Neural cell (in vitro differentiated cells): Measurements from ENCODE around the gene SDC4. TPM values are rescaled to one million over a fixed set of nuclear protein-coding genes. Genes with fewer than 3 reads are reported as not detected.

Experiments used
- H2AFZ ChIP-seq: fragments of 200-600, 300-800 bp; sonication (generic), shearing (Covaris generic); 2 replicates; pipeline ENCODE4 v1.6.0; 2014; ENCODE audit warnings: low read depth, mild to moderate bottlenecking, antibody characterized with exemption, low read length, moderate library complexity
- H3F3A ChIP-seq: fragments of 200-600 bp; shearing (Covaris generic); 2 replicates; pipeline ENCODE4 v1.6.1; 2016; ENCODE audit warnings: mild to moderate bottlenecking, moderate library complexity, mixed read lengths, antibody characterized with exemption, low read length; ENCODE audit not compliant: insufficient read depth, poor library complexity, severe bottlenecking
- H3K27ac ChIP-seq: fragments of 200-600, 300-800 bp; sonication (generic), shearing (Covaris generic); 2 replicates; pipeline ENCODE4 v1.5.1; 2014; ENCODE audit warnings: mild to moderate bottlenecking, low read length, moderate library complexity
- H3K27me3 ChIP-seq: fragments of 300-800, 200-600 bp; sonication (generic), shearing (Covaris generic); 2 replicates; pipeline ENCODE4 v1.6.0; 2014; ENCODE audit warnings: mild to moderate bottlenecking, low read depth, low read length, moderate library complexity; ENCODE audit not compliant: insufficient read depth
- H3K36me3 ChIP-seq: fragments of 300-800, 200-600 bp; sonication (generic), shearing (Covaris generic); 2 replicates; pipeline ENCODE4 v1.5.1; 2014; ENCODE audit warnings: mild to moderate bottlenecking, antibody characterized with exemption, low read length, moderate library complexity; ENCODE audit not compliant: insufficient read depth
- H3K4me2 ChIP-seq: fragments of 300-800, 200-600 bp; sonication (generic), shearing (Covaris generic); 2 replicates; pipeline ENCODE4 v1.6.0; 2014; ENCODE audit warnings: mild to moderate bottlenecking, low read length
- H3K4me3 ChIP-seq: fragments of 300-800, 200-600 bp; sonication (generic), shearing (Covaris generic); 2 replicates; pipeline ENCODE4 v1.5.1; 2014; ENCODE audit warnings: mild to moderate bottlenecking, low read length, moderate library complexity
- H3K79me2 ChIP-seq: fragments of 200-600 bp; shearing (Covaris generic); replicated peaks from 2 replicates; pipeline ENCODE4 v1.6.0; 2014; ENCODE audit warnings: mild to moderate bottlenecking, low read length, moderate library complexity; ENCODE audit not compliant: insufficient read depth
- H3K9ac ChIP-seq: fragments of 300-800, 200-600 bp; sonication (generic), shearing (Covaris generic); 2 replicates; pipeline ENCODE4 v1.6.1; 2016; ENCODE audit warnings: mild to moderate bottlenecking, low read length, mixed read lengths
- H3K9me2 ChIP-seq: fragments of 200-600 bp; shearing (Covaris generic); 2 replicates; pipeline ENCODE4 v1.6.1; 2016; ENCODE audit warnings: mild to moderate bottlenecking, low read length, mixed read lengths; ENCODE audit not compliant: insufficient read depth
- H3K9me3 ChIP-seq: fragments of 200-600, 300-800 bp; sonication (generic), shearing (Covaris generic); 2 replicates; pipeline ENCODE4 v1.6.1; 2016; ENCODE audit warnings: mild to moderate bottlenecking, mixed run types, low read length, moderate library complexity, mixed read lengths
- H4K20me1 ChIP-seq: fragments of 200-600 bp; shearing (Covaris generic); 2 replicates; pipeline ENCODE4 v1.6.1; 2016; ENCODE audit warnings: mild to moderate bottlenecking, mixed run types; ENCODE audit not compliant: insufficient read depth
- EP300 ChIP-seq: fragments of 450-650 bp; conservative IDR thresholded peaks from 2 replicates; pipeline ENCODE4 v1.6.1; 2014; ENCODE audit warnings: antibody characterized with exemption, mild to moderate bottlenecking, moderate library complexity; ENCODE audit not compliant: poor library complexity, severe bottlenecking
- EZH2 ChIP-seq: fragments of 200-600, 300-800 bp; shearing (Covaris generic), sonication (generic); IDR thresholded peaks from 2 replicates; pipeline ENCODE4 v1.6.1; 2014; ENCODE audit warnings: antibody characterized with exemption, low read length, borderline replicate concordance, mild to moderate bottlenecking; ENCODE audit not compliant: insufficient read depth, poor library complexity, severe bottlenecking
- MXI1 ChIP-seq: fragments of 450-650 bp; conservative IDR thresholded peaks from 2 replicates; pipeline ENCODE4 v1.6.1; 2014; ENCODE audit warnings: antibody characterized with exemption, mild to moderate bottlenecking; ENCODE audit not compliant: poor library complexity, severe bottlenecking
- POLR2AphosphoS5 ChIP-seq: IDR thresholded peaks from 2 replicates; pipeline ENCODE4 v1.6.1; 2012
- RAD21 ChIP-seq: fragments of 450-650 bp; conservative IDR thresholded peaks from 2 replicates; pipeline ENCODE4 v1.6.1; 2014; ENCODE audit warnings: antibody characterized with exemption, mild to moderate bottlenecking, moderate library complexity
- SMC3 ChIP-seq: fragments of 450-650 bp; conservative IDR thresholded peaks from 2 replicates; pipeline ENCODE4 v1.6.1; 2014; ENCODE audit warnings: antibody characterized with exemption, mild to moderate bottlenecking, moderate library complexity; ENCODE audit not compliant: poor library complexity
- TAF1 ChIP-seq: IDR thresholded peaks from 2 replicates; pipeline ENCODE4 v1.6.1; 2012; ENCODE audit warnings: low read depth
- polyA plus RNA-seq: library from polyadenylated mRNA; depleted of rRNA; stranded (reverse); fragments of >200 nt; gene quantifications from 2 replicates; pipeline ENCODE4 v1.2.3, GENCODE V29; 2014
- TF ChIP-seq, protein P1 (sequence below): fragments of 450-650 bp; IDR thresholded peaks from 2 replicates; pipeline ENCODE4 v1.5.1; 2014; ENCODE audit warnings: antibody characterized with exemption, mild to moderate bottlenecking, moderate library complexity; ENCODE audit not compliant: poor library complexity, severe bottlenecking
- TF ChIP-seq, protein P2 (sequence below): IDR thresholded peaks from 2 replicates; pipeline ENCODE4 v1.6.1; 2012; ENCODE audit warnings: borderline replicate concordance

SDC4 gene
- polyA plus RNA-seq, 1 donor from 2014 or later: not detected

DNA sequence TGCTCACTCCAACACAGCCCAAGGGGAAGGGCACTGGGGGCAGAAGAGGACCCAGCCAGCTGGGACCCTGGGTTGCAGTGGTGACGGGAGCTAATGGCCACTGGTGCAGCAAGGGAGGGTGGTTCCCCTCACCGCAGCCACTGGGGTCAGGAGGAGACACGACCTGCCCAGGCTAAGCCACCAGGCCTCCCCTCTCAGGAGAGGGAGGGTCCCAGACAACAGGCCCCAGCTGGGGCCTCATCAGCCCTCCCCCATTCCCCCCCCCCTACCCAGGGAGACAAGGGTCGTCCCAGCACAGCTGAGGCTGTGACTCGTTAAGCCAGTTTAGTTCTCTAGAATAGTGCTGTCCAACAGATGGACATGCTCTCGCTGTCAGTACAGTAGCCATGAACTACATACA is 22.9 kb downstream of the SDC4 start:
- TF ChIP-seq EP300: no peak
- TF ChIP-seq TAF1: no peak
- no peak for TF ChIP-seq RAD21
- no peak overlapping the region for H3K4me2 ChIP-seq

DNA sequence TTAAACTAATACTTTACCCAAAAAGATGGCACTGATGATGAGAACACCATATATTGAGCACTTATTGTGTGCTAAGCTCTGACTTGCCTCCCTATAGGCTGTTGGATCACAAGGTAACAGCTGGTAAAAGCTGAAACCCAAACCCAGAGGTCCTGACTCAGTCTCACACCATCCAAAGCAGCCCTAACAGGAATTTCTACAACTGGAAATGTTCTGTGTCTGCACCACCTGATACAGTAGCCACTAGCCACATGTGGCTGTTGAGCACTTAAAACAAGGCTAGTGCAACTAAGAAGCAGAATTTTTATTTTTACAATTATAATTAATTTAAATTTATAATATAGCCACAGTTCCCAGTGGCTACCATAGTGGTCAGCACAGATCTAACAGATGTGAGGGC is 24.5 kb downstream of the SDC4 start:
- H3K9me2 ChIP-seq: no peaks in the 10 kb centered on the region
- H4K20me1 ChIP-seq: no peaks in the 10 kb centered on the region
- H3K9ac ChIP-seq: no peak overlapping the region
- H3K36me3 ChIP-seq: no peaks in the 10 kb centered on the region
- H3K27ac ChIP-seq: no peak overlapping the region
- no peaks in the 10 kb centered on the region for H3K9me3 ChIP-seq
- TF ChIP-seq POLR2AphosphoS5: no peak
- TF ChIP-seq, protein P1, sequence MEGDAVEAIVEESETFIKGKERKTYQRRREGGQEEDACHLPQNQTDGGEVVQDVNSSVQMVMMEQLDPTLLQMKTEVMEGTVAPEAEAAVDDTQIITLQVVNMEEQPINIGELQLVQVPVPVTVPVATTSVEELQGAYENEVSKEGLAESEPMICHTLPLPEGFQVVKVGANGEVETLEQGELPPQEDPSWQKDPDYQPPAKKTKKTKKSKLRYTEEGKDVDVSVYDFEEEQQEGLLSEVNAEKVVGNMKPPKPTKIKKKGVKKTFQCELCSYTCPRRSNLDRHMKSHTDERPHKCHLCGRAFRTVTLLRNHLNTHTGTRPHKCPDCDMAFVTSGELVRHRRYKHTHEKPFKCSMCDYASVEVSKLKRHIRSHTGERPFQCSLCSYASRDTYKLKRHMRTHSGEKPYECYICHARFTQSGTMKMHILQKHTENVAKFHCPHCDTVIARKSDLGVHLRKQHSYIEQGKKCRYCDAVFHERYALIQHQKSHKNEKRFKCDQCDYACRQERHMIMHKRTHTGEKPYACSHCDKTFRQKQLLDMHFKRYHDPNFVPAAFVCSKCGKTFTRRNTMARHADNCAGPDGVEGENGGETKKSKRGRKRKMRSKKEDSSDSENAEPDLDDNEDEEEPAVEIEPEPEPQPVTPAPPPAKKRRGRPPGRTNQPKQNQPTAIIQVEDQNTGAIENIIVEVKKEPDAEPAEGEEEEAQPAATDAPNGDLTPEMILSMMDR: no peak
- TF ChIP-seq, protein P2, sequence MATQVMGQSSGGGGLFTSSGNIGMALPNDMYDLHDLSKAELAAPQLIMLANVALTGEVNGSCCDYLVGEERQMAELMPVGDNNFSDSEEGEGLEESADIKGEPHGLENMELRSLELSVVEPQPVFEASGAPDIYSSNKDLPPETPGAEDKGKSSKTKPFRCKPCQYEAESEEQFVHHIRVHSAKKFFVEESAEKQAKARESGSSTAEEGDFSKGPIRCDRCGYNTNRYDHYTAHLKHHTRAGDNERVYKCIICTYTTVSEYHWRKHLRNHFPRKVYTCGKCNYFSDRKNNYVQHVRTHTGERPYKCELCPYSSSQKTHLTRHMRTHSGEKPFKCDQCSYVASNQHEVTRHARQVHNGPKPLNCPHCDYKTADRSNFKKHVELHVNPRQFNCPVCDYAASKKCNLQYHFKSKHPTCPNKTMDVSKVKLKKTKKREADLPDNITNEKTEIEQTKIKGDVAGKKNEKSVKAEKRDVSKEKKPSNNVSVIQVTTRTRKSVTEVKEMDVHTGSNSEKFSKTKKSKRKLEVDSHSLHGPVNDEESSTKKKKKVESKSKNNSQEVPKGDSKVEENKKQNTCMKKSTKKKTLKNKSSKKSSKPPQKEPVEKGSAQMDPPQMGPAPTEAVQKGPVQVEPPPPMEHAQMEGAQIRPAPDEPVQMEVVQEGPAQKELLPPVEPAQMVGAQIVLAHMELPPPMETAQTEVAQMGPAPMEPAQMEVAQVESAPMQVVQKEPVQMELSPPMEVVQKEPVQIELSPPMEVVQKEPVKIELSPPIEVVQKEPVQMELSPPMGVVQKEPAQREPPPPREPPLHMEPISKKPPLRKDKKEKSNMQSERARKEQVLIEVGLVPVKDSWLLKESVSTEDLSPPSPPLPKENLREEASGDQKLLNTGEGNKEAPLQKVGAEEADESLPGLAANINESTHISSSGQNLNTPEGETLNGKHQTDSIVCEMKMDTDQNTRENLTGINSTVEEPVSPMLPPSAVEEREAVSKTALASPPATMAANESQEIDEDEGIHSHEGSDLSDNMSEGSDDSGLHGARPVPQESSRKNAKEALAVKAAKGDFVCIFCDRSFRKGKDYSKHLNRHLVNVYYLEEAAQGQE: no peak
- no peak for TF ChIP-seq SMC3
- TF ChIP-seq EP300: no peak
- no peak for TF ChIP-seq RAD21
- no peak for TF ChIP-seq TAF1
- TF ChIP-seq EZH2: no peak
- TF ChIP-seq MXI1: no peak
- H3K4me3 ChIP-seq: no peak overlapping the region
- H2AFZ ChIP-seq: no peak overlapping the region
- no peaks in the 10 kb centered on the region for H3K79me2 ChIP-seq
- no peaks in the 10 kb centered on the region for H3F3A ChIP-seq
- no peak overlapping the region for H3K4me2 ChIP-seq
- no peaks in the 10 kb centered on the region for H3K27me3 ChIP-seq

More for the DNA sequence above, 22.9 kb downstream of the SDC4 start:
- no peak overlapping the region for H3K9ac ChIP-seq
- H4K20me1 ChIP-seq: no peaks in the 10 kb centered on the region
- H3K36me3 ChIP-seq: no peaks in the 10 kb centered on the region
- H3K27ac ChIP-seq: no peak overlapping the region
- H3K79me2 ChIP-seq: no peaks in the 10 kb centered on the region
- no peaks in the 10 kb centered on the region for H3K9me3 ChIP-seq
- H3K4me3 ChIP-seq: no peak overlapping the region
- no peaks in the 10 kb centered on the region for H3K9me2 ChIP-seq
- H3F3A ChIP-seq: no peaks in the 10 kb centered on the region
- no peaks in the 10 kb centered on the region for H3K27me3 ChIP-seq
- H2AFZ ChIP-seq: no peak overlapping the region

DNA sequence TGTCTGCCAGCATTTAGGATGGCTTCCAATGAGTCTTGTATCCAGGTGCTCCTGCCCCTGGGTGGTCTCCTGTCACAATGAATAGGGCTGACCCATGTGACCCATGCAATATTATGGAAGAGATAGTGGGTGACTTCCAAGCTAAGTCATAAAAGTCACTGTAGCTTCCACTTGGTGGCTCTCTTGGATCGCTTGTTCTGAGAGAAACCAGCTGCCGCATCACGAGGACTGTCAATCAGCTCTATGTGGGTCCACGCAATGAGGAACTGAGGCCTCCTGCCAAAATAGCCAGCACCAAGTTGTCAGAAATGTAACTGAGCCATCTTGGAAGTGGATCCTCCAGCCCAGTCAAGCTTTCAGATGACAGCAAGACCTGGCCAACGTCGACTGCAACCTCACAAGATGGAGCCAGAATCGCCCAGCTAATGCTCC is 25.3 kb downstream of the SDC4 start:
- TF ChIP-seq TAF1 (no peak), SMC3 (no peak), POLR2AphosphoS5 (no peak), RAD21 (no peak), EZH2 (no peak), EP300 (no peak), MXI1 (no peak)
- TF ChIP-seq, protein P2: no peak
- TF ChIP-seq, protein P1: no peak
- H3K9me2 ChIP-seq: no peaks in the 10 kb centered on the region
- H3K27ac ChIP-seq: no peak overlapping the region
- no peaks in the 10 kb centered on the region for H3K9me3 ChIP-seq
- no peak overlapping the region for H2AFZ ChIP-seq
- no peaks in the 10 kb centered on the region for H3K36me3 ChIP-seq
- H3K9ac ChIP-seq: no peak overlapping the region
- H4K20me1 ChIP-seq: no peaks in the 10 kb centered on the region
- H3K27me3 ChIP-seq: no peaks in the 10 kb centered on the region
- H3K4me3 ChIP-seq: no peak overlapping the region
- H3F3A ChIP-seq: no peaks in the 10 kb centered on the region
- H3K79me2 ChIP-seq: no peaks in the 10 kb centered on the region
- no peak overlapping the region for H3K4me2 ChIP-seq
